NCI-H226 (cell line): ENCODE data around the gene NRCAM.
"Not testable (repeated sequence)": the region's sequence is repeated elsewhere in the genome, so short reads cannot be mapped to it uniquely, and the experiment has no call there.

Experiments
- DNase-seq: peaks from one replicate; pipeline ENCODE4 v3.0.0-alpha.2; 2015

Gene NRCAM

DNA sequence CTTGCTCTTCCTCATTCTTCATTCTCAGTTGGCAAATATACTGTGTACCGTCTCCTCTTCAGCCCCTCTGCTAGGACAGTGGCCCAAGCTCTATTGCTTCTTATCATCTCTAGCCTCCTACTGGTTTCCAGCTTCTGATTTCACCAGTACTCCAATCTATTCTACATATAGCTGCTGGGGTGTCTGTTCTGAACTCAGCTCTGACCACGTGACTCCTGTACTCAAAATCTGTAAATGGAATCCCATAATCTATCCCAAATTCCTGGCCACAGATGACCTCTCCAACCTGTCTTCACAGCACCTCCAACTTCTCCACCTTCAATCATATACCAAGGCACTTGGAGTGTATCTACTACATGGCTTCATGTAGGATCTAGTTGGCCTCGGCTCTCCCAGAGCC, 152.9 kb downstream of the NRCAM start:
- no peak for DNase-seq

DNA sequence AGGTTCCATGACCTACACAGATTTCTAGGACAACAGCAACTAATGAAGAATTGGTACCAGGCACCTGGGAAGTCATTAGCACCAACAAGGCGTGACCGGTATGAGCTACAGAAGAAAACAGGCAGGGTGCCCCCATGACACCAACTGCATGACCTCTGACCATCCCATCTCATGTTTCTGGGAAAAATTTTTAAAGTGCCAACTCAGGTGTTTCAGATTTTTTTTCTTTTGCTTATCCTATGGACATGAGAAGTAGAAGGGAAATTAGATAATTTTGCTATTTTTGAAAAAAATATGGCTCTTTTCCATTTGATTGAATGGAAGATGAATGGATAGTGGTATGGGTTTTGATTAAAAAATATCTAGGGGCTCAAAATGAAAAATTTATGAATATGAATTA, 154.8 kb downstream of the NRCAM start:
- no peak for DNase-seq

DNA sequence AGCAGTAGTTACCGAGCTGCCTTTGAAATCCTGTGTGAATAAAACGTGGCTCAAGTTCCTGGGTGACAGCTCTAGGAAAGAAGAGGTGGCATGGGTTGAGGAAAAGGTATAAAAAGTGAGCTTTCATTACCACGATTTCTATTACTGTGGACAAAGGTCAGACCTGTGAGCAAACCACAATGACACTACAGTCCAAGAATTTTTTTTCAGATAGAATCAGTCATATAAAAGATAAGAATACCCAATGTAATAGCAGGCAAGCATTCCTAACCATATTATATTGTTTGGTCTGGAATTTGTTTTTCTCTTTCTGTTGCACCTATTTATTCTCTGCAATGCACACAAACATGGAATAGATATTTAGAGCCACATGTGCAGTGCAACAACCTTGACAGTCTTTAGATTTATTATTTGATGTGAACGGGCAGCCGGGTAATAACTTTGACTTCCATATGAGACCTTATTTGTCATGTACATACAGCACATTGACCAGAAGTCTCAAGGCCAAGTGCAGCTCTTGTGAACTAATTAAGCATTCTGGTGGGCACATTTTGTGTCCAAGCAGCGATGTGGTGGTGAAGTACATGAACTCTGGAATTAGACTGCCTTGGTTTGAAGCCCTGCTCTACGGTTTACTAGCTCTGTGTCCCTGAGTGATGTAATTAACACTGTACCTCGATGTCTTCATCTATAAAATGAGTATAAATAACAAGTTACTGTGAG, 156.8 kb downstream of the NRCAM start:
- peak; percentile 32 for DNase-seq

- no peak for DNase-seq
These were observed 159.3 kb downstream of the NRCAM start for GRCh38 chr7:108296911-108297310.

- DNase-seq, result no peak
These were observed 161.6 kb downstream of the NRCAM start for GRCh38 chr7:108294595-108294994.

GRCh38 chr7:108293149-108293612, 163.1 kb downstream of the NRCAM start:
- no peak for DNase-seq

- DNase-seq, result no peak
These were observed 163.7 kb downstream of the NRCAM start for GRCh38 chr7:108292541-108292940.

- DNase-seq, result no peak
These were observed 164.3 kb downstream of the NRCAM start for GRCh38 chr7:108291791-108292440.

GRCh38 chr7:108291152-108291508, 165.1 kb downstream of the NRCAM start:
- DNase-seq, result no peak

- no peak for DNase-seq
These were observed 165.6 kb downstream of the NRCAM start for GRCh38 chr7:108290459-108291151.

DNA sequence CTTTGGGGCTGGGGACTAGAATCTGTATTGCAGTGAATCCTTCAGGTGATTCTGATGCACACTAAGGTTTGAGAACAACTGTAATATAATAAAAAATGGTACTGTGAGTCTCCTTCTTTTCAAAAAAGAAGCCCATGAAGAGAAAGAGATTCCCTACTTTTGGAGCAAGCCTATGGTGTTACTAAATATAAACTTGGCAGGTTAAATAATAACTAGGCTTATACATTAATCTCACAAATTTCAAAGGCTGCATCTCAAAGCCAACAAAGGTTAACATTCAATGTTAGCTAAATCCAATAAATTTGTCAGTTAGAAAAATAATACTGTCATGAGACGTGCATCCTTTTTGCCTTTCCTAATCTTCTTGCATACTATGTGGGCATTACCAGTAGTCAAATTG, 166.4 kb downstream of the NRCAM start:
- DNase-seq, result no peak

- DNase-seq, result no peak
These were observed 168.4 kb downstream of the NRCAM start for GRCh38 chr7:108287857-108288256.

GRCh38 chr7:108286290-108286904, 169.8 kb downstream of the NRCAM start:
- DNase-seq, result no peak

GRCh38 chr7:108285778-108286177, 170.5 kb downstream of the NRCAM start:
- DNase-seq, result no peak

- no peak for DNase-seq
These were observed 171.2 kb downstream of the NRCAM start for GRCh38 chr7:108285003-108285368.

- DNase-seq, result no peak
These were observed 171.8 kb downstream of the NRCAM start for GRCh38 chr7:108284349-108285002.

GRCh38 chr7:108283252-108283651, 173.0 kb downstream of the NRCAM start:
- DNase-seq, result no peak

DNA sequence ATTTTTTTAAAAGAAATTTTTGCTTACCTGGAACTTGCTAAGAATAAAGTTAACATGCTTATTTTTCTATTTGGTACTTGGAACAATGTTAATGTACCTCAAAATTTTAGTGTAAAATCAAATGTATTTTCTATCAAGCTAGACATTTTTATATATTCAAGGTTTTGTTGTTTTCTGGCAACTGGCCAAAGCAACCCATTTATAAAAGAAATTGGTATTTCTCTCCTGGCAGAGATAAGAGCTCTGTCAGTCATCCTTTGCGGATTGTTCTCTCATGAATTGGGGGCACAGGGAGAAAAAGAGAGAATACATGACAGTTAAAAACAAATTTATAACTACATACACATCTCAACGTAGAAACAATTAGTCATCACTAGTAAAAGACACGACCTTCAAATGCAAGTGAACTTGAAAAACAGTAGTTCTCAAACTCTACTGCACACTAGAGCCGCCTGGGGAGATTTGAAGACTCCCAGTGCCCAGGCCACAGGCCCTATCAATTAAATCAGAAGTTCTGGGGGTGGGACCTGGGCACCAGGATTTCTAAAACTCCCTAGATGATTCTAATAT, 173.7 kb downstream of the NRCAM start:
- DNase-seq, result no peak

GRCh38 chr7:108280136-108280535, 176.1 kb downstream of the NRCAM start:
- no peak for DNase-seq

- DNase-seq, result no peak
These were observed 177.5 kb downstream of the NRCAM start for GRCh38 chr7:108278776-108279175.

- DNase-seq, result no peak
These were observed 178.0 kb downstream of the NRCAM start for GRCh38 chr7:108278281-108278680.

DNA sequence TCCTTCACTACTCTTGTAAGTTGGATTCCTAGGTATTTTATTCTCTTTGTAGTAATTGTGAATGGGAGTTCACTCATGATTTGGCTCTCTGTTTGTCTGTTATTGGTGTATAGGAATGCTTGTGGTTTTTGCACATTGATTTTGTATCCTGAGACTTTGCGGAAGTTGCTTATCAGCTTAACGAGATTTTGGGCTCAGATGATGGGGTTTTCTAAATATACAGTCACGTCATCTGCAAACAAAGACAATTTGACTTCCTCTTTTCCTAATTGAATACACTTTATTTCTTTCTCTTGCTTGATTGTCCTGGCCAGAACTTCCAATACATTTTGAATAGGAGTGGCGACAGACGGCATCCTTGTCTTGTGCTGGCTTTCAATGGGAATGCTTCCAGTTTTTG, 181.8 kb downstream of the NRCAM start:
- DNase-seq, result not testable (repeated sequence)

GRCh38 chr7:108272891-108273290, 183.3 kb downstream of the NRCAM start:
- DNase-seq, result not testable (repeated sequence)
